ENCODE data around the gene RAB11FIP4. TPM values are rescaled to one million over a fixed set of nuclear protein-coding genes. Genes with fewer than 3 reads are reported as not detected.

The RAB11FIP4 gene
- total and polyA plus RNA-seq, 2 donors, result 1.5 to 4.2 TPM

- H3K36me3 ChIP-seq (ENCODE audit: insufficient read depth), result no peaks in the 10 kb centered on the region
- DNase-seq (ENCODE audit: extremely low spot score), result no peak
- no peak overlapping the region for H3K4me3 ChIP-seq (ENCODE audit: low read depth, low read length)
- no peak overlapping the region for H3K27ac ChIP-seq (ENCODE audit: low read depth)
- H3K4me1 ChIP-seq (ENCODE audit: insufficient read depth), result no peaks in the 10 kb centered on the region
- 85% methylated on average over 14 of the region's 14 CpGs for WGBS
Observed at GRCh38 chr17:31477417-31478055, 86.1 kb downstream of the RAB11FIP4 start.

GRCh38 chr17:31479062-31479408, 87.6 kb downstream of the RAB11FIP4 start:
- 98% methylated on average over 1 of the region's 1 CpG for WGBS
- Histone ChIP-seq H3K4me1 (ENCODE audit: insufficient read depth) (no peaks in the 10 kb centered on the region), H3K4me3 (ENCODE audit: low read depth, low read length) (no peak overlapping the region), H3K27ac (ENCODE audit: low read depth) (no peak overlapping the region), H3K36me3 (ENCODE audit: insufficient read depth) (no peaks in the 10 kb centered on the region)
- DNase-seq (ENCODE audit: extremely low spot score), result no peak

- no peaks in the 10 kb centered on the region for H3K4me1 ChIP-seq (ENCODE audit: insufficient read depth)
- WGBS, result 88% methylated on average over 2 of the region's 2 CpGs
- no peaks in the 10 kb centered on the region for H3K36me3 ChIP-seq (ENCODE audit: insufficient read depth)
- H3K4me3 ChIP-seq (ENCODE audit: low read depth, low read length), result no peak overlapping the region
- DNase-seq (ENCODE audit: extremely low spot score), result no peak
- H3K27ac ChIP-seq (ENCODE audit: low read depth), result no peak overlapping the region
Observed at GRCh38 chr17:31479524-31479923, 88.0 kb downstream of the RAB11FIP4 start.

DNA sequence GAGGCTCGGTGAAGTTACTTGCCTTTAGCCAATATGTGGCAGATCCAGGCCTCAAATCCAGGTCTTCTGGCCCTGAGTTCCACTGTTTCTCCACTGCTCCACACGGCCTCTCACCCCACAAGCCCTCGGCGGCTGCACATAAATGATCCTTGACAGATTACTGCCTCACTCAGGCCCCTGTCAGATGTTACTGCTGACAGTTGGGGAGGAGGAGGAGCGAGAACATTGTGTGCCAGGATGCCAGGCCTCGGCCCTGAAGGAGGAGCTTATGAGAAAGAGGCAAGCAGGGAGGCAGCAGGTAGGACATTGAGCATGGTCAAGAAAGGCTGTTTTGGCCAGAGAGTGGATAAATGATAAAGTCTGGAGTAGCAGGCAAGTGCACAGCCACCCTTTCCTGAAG, 88.6 kb downstream of the RAB11FIP4 start:
- H3K27ac ChIP-seq (ENCODE audit: low read depth), result no peak overlapping the region

GRCh38 chr17:31480904-31481782, 89.7 kb downstream of the RAB11FIP4 start:
- no peak for DNase-seq (ENCODE audit: extremely low spot score)
- WGBS, result 65% methylated on average over 8 of the region's 8 CpGs
- Histone ChIP-seq H3K36me3 (ENCODE audit: insufficient read depth) (no peaks in the 10 kb centered on the region), H3K4me1 (ENCODE audit: insufficient read depth) (no peaks in the 10 kb centered on the region), H3K4me3 (ENCODE audit: low read depth, low read length) (no peak overlapping the region), H3K27ac (ENCODE audit: low read depth) (no peak overlapping the region)

More for the DNA sequence above, 88.6 kb downstream of the RAB11FIP4 start:
- Histone ChIP-seq H3K4me1 (ENCODE audit: insufficient read depth) (no peaks in the 10 kb centered on the region), H3K4me3 (ENCODE audit: low read depth, low read length) (no peak overlapping the region), H3K36me3 (ENCODE audit: insufficient read depth) (no peaks in the 10 kb centered on the region)
- DNase-seq (ENCODE audit: extremely low spot score), result no peak
- 74% methylated on average over 6 of the region's 6 CpGs for WGBS

DNA sequence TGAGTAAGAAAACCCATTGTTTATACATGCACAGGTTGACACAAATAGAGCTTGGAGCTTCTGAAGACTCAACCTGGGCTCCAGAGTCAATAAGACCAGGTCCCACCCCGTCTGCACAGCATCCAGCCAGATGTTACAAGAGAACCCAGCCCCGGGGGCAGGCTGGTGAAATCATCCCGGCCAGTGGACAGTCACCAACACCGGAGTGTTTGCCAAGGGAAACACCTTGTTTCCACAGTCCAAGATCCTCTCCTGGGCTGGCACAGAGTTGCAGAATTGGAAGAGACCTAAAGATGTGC, 90.3 kb downstream of the RAB11FIP4 start:
- no peaks in the 10 kb centered on the region for H3K36me3 ChIP-seq (ENCODE audit: insufficient read depth)
- no peaks in the 10 kb centered on the region for H3K4me1 ChIP-seq (ENCODE audit: insufficient read depth)
- DNase-seq (ENCODE audit: extremely low spot score), result no peak
- WGBS, result 74% methylated on average over 4 of the region's 4 CpGs
- H3K27ac ChIP-seq (ENCODE audit: low read depth), result no peak overlapping the region
- H3K4me3 ChIP-seq (ENCODE audit: low read depth, low read length), result no peak overlapping the region

DNA sequence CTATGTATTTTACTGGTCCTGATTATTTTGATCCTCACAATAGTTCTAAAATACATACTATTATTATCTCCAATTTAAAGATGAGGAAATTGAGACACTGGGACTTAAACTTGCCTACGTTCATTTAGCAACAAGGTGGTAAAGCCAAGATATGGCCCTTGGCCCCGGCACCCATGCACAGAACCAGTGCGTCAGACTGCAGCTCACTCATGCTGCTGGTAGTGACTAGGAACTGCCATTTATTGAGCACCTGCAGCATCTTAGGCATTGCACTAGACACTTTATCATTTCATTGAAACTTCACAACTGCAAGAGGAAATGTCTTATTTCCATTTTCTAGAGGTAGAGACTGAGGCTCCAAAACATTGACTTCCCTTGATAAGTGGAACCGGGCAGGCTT, 93.3 kb downstream of the RAB11FIP4 start:
- no peaks in the 10 kb centered on the region for H3K36me3 ChIP-seq (ENCODE audit: insufficient read depth)
- WGBS, result 91% methylated on average over 4 of the region's 4 CpGs
- no peak overlapping the region for H3K27ac ChIP-seq (ENCODE audit: low read depth)
- no peak overlapping the region for H3K4me3 ChIP-seq (ENCODE audit: low read depth, low read length)
- DNase-seq (ENCODE audit: extremely low spot score), result no peak
- H3K4me1 ChIP-seq (ENCODE audit: insufficient read depth), result no peaks in the 10 kb centered on the region

DNA sequence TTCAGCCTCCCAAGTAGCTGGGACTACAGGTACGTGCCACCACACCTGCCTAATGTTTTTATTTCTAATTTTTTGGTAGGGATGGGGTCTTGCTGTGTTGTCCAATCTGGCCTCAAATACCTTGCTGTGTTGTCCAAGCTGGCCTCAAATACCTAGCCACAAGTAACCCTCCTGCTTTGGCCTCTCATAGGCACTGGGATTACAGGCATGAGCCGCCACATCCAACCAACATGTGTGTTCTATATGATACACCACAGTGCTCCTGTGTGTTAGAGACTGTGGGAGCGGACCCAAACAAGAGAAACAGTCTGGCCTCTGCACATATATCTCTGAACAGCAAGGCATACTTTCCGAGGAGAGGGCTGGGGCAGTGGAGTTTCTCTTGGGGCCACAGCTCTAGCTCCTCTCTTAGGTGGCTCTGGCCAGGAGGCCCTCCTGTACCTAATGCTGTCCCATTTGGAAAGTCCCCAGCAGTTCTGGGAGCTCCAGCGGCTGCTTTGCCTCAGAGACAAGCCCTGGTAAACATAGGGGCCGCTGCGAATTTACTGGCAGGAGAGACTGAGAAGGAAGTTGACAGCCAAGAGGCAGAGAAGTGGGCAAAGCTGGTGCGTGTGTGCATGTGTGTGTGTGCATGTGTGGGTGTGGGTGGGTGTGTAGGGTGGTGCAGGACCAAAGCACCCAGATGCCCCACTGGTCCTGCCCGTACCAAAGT, 95.0 kb downstream of the RAB11FIP4 start:
- Histone ChIP-seq H3K27ac (ENCODE audit: low read depth) (no peak overlapping the region), H3K36me3 (ENCODE audit: insufficient read depth) (no peaks in the 10 kb centered on the region), H3K4me3 (ENCODE audit: low read depth, low read length) (no peak overlapping the region), H3K4me1 (ENCODE audit: insufficient read depth) (no peaks in the 10 kb centered on the region)
- DNase-seq (ENCODE audit: extremely low spot score), result no peak
- 49% methylated on average over 9 of the region's 9 CpGs for WGBS

GRCh38 chr17:31487063-31487647, 95.7 kb downstream of the RAB11FIP4 start:
- 14% methylated on average over 17 of the region's 17 CpGs for WGBS
- Histone ChIP-seq H3K4me3 (ENCODE audit: low read depth, low read length) (peak overlapping the region; percentile 64), H3K36me3 (ENCODE audit: insufficient read depth) (no peaks in the 10 kb centered on the region), H3K27ac (ENCODE audit: low read depth) (peak overlapping the region; percentile 25), H3K4me1 (ENCODE audit: insufficient read depth) (no peaks in the 10 kb centered on the region)
- no peak for DNase-seq (ENCODE audit: extremely low spot score)

GRCh38 chr17:31487648-31488263, 96.3 kb downstream of the RAB11FIP4 start:
- under 1% methylated on average over 83 of the region's 83 CpGs for WGBS
- Histone ChIP-seq H3K36me3 (ENCODE audit: insufficient read depth) (no peaks in the 10 kb centered on the region), H3K4me3 (ENCODE audit: low read depth, low read length) (peak overlapping the region; percentile 64), H3K27ac (ENCODE audit: low read depth) (peak overlapping the region; percentile 25), H3K4me1 (ENCODE audit: insufficient read depth) (no peaks in the 10 kb centered on the region)
- no peak for DNase-seq (ENCODE audit: extremely low spot score)

DNA sequence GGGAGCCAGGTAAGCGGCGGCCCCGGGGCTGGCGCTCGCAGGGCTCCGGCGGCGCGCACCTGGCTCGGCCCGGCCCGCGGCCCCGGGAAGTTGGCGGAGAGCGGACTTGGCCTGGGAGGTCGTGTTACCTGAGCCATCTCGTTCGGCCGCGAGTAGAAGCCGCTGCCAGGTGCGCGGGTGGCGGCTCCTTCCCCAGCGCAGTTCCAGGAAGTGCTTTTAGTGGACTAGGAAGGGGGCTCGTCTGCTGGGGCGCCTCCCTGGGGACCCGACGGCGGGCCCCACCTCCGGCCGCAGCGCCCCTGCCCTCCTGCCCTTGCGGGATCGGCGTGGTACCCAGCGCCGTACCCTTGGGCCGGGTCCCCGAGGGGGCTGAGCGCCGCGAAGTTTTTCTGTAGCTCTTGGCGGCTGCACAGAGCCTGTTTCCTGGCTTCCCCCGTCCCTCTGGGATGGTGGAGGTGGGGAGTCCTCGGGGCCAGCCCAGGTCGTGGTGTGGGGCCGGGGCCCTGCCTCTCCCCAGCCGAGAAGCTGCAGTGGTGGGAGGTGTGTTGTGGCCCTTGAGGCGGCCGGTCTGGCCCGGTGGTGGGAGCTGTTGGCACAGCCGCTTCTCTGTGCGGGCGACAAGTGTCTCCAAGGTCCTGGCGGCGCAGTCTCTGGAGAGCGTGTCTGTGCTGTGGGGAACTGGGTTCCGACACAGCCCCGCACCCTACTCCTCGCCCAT, 96.9 kb downstream of the RAB11FIP4 start:
- Histone ChIP-seq H3K4me3 (ENCODE audit: low read depth, low read length) (peak overlapping the region; percentile 64), H3K27ac (ENCODE audit: low read depth) (peak overlapping the region; percentile 15), H3K4me1 (ENCODE audit: insufficient read depth) (no peaks in the 10 kb centered on the region), H3K36me3 (ENCODE audit: insufficient read depth) (no peaks in the 10 kb centered on the region)
- DNase-seq (ENCODE audit: extremely low spot score), result no peak
- 3% methylated on average over 62 of the region's 62 CpGs for WGBS

- H3K36me3 ChIP-seq (ENCODE audit: insufficient read depth), result no peaks in the 10 kb centered on the region
- H3K4me1 ChIP-seq (ENCODE audit: insufficient read depth), result no peaks in the 10 kb centered on the region
- WGBS, result 19% methylated on average over 4 of the region's 4 CpGs
- DNase-seq (ENCODE audit: extremely low spot score), result no peak
- peak overlapping the region; percentile 64 for H3K4me3 ChIP-seq (ENCODE audit: low read depth, low read length)
- H3K27ac ChIP-seq (ENCODE audit: low read depth), result no peak overlapping the region
Observed at GRCh38 chr17:31488982-31489294, 97.5 kb downstream of the RAB11FIP4 start.
